GM18499 (cell line): ENCODE data around the gene NIPA2.

ENCODE experiments used
- ATAC-seq: cut with Tn5 transposase; IDR thresholded peaks from one replicate; pipeline ENCODE4 v1.9.1; 2021; ENCODE audit warnings: moderate number of reproducible peaks; ENCODE audit not compliant: insufficient read depth, unreplicated experiment

The NIPA2 gene

DNA sequence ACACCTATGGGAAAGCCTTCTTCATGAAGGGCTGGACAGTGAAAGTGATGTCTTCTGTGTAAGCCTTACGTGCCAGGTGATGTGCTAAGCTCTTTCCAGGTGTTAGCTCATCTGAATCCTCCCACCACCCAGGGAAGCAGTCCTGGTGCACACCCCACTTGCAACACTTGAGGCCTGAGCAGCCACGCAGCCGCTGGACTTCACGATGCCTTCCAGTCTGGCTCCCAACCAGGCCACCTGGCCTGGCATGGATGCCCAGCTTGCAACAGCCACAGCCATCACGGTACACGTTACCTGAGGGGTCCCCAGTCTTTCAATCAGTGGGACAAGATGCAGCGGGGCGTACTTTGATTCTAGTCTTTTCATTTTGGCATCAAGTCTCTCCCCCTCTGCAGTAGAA lies 35.8 kb downstream of the NIPA2 start:
- no peak for ATAC-seq

DNA sequence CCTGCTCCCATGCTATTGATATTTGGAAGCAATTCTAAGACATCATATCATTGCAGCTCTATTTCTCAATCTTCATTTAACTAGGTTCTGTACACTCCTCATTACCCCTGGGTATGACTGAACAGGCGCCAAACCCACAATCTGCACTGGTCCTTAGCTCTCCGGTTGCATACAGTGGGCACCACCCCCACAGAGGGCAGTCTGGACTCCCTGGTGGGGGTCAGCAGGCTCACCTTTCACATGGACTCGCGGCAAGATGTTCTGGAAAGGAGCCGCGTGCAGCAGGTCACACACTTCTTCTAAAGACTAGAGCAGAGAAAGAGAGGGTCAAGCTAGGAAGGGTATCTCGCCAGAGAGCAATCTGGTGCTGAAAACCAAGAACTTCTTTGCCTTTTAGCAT lies 36.5 kb downstream of the NIPA2 start:
- no peak for ATAC-seq

DNA sequence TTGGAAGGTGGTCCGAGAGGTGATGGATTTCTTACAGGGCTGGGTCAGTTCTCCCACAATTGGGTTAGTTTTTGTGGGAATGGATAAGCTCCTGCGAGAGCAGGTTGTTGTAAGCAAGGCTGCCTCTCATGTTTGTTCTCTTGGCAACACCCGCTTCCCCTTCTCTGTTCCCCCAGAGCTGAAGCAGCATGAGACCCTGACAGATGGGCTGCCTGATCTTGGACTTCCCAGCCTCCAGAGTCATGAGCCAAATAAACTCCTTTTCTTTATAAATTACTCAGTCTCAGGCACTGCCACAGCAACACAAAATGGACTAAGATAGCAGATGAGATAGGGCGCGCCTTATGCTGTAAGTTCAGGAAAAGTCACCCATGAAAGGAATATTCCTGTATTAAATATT lies 38.7 kb downstream of the NIPA2 start:
- no peak for ATAC-seq

DNA sequence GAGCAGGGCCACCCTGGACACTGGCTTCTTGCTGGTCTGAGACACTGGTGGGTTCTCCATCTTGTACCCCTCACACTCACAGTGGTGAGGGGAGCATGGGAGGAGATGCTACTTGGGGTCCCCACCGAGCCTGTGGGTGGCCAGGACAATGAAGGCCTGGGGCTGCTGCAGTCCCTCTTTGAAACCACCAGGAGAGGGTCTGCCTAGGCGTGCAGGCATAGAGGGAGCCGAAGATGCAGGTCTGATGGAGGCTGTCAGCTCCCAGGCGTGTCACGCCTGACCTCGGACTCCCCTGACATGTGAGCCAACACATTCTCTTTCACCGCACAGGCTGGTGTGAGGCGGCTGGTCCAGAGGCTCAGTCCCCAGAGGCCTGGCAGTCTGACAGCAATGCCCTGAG lies 39.1 kb downstream of the NIPA2 start:
- no peak for ATAC-seq

DNA sequence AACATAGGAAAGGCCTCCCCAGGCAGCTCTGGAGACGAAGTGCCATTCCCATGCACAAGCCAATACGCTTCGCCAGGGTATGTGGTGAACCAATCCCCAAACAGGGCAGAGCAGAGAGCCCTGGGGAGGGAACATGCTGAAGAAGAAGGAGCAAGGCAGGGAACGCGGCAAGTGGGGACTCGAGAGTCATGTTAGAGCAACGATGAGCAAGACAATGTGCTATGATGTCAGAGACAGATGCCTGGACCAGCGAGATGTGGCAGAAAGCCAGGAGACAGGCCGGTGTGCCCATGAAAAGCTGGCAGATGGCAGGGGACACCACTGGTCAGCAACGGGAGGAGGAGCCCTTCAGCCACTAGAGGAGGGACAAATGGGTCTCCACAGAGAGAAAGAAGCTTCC lies 39.6 kb downstream of the NIPA2 start:
- no peak for ATAC-seq

DNA sequence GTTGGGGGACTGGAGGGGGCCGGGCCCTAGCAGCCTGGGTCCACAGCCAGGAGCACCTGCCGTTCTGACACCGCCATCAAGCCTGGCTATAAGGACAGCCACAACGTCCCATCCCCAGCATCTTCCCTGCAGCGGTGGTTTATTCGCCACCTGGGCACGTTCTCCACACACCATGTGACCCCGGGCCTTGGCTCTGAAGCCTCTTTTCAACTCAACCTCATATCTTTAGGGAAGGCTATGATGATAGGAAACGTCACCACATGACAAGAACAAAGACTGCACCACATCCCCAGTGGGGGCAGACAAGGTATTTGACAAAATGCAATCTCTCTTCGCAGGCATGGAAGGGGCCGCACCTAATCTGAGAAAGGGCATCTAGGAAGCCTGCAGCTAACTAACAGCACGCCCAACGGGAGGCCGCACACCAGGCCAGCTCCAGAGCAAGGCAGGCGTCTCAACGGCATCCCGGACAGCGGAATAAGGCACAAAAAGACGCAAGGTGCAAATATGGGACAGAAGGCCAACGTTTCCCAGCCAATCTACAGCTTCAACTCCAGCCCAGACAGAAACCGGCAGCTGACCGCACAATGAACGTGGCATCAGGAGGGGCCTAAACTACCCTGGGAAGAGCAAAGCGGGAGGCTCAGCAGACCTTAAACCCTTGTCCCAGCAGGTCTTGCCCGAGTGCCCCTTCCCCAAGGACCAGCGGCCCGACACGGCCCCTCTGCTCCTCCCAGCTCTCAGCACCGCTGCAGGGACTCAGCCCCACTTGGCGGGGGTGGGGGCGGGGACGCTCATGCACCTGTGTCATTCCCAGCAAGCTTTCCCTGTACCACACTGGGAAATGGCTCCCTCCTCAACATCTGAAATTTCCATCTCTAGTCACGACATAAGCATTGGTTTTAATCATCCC lies 41.9 kb downstream of the NIPA2 start:
- ATAC-seq = no peak

DNA sequence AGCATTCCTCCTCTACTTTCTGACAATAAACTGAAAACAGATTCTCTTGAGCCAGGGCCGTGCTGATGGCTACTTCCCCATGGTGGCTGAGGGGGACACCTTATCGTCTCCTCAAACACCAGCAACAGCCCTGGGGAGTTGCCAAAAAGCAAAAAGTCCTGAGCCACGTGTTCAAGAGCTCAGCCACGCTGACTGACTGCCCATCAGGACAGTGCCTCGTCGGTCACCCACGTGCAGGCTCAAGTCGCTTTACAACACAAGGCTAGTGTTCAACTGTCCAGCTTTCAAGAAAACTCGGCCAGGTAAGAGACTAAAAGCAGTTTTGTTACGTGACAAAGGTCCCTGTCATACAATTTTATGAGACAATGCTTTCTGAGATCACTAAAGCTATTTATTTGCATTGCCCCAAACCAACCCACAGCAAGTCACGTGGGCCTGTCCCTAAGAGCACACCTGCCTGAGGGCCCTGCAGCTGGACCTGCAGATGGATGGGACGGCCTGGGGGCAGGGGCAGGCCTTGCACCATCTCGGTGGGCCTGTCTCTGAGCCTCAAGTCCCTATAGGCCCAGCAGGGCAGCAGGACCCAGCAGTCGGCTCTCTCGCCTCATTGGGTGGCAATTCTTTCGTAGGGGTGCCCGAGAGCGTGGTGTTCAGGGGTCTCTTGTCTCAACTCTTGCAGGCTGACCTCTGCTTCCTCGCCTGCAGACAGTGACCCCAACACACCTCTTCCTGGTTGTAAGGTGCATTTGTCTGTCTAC lies 42.7 kb downstream of the NIPA2 start:
- ATAC-seq = no peak

DNA sequence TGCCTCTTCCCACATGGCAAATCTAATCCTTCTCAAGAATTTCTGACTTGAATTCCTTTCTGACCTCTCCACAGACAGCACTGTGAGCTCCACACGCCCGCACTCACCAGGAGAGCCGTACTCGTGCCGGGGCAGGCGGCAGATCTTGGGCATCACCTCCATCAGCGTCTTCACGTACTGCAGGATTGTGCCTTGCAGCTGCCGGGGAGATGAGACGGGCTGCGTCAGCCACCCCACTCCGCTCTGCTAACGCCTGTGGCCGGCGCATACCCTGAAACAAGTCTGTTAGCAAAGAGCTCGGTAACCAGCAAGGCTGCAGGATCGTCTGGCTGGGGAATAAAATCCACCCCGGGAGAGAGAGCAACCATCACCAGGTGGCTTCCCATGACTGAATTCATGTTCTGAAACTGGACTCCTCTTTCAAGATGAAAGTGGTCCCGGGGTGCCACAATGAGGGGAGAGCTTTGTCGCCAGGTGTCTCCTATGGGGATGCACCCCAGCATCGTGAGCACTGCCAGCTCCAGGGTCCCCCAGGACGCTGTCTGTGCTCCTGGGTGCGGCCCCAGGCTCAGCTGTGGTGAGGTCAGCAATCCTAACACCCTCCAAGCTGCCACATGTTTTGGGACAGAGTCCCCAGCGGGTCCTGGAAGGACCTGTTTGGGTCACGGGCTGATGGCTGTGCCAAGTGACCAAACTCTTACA lies 43.4 kb downstream of the NIPA2 start:
- no peak for ATAC-seq

DNA sequence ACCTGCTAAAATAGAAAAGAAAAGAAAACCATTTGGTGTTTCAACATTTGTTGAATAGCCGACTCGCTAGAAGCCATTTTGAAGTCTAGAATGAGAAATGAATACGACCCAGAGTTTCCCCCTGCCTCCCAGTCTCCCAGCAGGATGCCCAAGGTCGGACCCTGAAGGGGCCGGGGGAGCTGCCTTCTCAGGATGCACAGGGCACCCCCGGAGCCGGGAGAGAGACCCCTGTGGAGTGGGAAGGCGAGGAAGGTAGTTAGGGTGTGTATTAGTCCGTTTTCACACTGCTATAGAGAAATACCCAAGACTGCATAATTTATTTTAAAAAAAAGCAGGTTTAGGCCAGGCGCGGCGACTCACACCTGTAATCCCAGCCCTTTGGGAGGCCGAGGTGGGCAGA lies 44.7 kb downstream of the NIPA2 start:
- no peak for ATAC-seq

DNA sequence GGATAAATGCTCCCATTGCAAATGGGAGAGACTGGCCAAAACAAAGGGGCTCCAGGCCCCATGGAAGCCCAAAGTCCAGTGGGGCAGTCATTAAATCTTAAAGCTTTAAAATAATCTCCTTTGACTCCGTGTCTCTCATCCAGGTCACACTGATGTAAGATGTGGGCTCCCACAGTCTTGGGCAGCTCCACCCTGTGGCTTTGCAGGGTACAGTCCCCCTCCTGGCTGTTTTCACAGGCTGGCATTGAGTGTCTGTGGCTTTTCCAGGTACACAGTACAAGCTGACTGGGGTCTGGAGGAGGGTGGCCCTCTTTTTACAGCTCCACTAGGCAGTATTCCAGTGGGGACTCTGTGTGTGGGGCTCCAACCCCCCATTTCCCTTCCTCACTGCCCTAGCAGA lies 45.9 kb downstream of the NIPA2 start:
- no peak for ATAC-seq

DNA sequence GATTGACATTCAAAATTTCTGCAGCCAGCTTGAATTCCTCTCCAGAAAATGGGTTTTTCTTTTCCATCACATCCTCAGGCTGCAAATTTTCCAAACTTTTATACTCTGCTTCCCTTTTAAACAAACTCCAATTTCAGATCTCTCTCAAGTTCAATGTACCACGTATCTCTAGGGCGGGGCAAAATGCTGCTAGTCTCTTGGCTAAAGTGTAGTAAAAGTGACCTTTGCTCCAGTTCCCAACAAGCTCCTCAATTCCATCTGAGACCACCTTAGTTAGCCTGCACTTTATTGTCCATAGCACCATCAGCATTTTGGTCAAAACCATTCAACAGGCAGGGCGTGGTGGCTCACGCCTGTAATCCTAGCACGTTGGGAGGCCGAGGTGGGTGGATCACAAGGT lies 46.7 kb downstream of the NIPA2 start:
- ATAC-seq = no peak

DNA sequence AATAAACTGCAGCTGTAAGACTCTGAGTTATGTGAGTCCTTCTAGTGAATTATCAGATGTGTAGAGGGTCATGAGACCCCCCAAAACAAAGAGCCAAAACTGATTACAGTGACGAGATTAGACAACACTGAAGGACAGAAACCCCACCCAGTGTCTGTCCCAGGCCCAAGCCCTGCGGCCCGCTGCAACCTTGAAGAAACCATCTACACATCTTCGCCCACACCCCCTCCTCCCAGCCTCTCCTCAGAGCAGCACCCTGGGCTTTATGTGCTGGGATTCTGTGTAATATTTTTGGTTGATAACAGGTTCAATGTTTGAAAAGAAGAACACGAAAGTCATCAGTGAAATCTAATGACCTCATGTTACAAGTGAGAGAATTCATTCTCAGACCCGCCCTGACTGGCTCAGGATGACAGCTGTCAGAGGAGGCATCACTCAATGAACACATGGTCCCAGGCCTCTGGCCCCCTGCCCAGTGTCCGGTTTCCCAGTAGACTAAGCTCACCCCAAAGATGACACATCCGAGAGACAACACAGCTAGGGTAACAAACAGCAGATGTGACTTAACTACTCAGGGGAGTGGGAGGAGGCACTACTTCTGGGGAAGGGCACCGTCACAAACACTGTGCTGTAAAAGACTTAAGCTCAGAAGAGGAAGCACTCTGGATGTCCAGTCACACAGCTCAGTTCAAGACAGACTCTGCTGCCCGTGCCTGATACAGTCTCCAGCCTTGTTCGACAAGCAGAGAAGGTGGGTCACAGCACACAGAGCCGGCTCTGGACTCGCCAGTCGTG lies 48.9 kb downstream of the NIPA2 start:
- no peak for ATAC-seq

DNA sequence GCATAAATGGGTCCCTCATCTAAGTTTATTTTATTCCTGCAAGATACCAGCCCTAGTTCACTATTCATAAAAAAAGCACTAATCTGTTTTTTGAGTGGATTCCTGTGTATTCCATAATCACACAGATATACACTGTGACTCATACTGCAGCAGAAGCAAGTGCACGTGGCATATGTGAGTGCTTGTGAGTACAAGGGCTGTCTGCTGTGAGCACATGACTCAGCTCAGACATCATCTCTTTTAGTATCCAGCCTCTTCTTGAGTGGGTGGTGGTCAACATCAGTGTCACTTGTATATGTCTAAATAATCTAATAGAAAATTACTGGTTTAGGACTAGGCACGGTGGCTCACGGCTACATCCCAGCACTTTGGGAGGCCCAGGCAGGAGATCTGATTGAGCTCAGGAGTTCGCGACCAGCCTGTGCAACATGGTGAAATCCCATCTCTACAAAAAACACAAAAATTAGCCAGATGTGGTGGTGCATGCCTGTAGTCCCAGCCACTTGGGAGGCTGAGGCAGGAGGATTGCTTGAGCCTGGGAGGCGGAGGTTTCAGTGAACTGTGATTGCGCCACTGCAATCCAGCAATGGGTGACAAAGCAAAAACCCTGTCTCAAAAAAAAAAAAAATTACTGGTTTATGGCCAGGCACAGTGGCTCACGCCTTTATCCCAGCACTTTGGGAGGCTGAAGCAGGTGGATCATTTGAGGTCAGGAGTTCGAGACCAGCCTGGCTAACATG lies 49.8 kb downstream of the NIPA2 start:
- ATAC-seq = no peak

DNA sequence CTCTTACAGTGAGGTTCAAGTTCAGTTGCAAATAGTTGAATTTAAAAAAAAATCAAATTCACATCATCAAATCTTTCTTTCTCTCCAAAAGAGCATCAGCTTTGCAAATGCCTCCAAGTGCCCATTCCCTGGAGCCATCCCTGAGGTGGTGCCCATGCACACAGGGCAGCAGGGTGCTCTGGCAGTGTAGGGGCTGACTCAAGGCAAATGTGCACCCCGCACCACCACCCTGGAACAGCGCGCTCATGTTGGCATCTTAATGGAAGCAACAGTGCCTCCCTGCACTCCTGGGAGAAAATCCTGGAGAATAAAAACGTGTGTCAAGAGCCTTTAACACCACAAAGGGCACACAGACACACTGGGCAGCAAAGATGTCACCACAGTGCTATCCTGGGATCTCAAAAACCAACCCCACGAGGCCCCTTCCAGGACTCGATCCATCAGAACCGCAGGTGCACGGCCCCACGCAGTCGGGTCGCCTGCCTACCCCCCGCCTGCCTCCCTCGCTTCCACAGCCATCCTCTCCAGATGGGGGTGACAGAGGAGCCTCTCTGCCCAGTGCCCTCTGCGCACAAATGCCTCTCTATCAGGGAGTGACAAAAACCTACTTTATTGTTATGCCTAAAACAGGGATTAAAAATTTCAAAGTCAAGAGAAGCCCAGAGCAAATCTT lies 50.8 kb downstream of the NIPA2 start:
- ATAC-seq = no peak

DNA sequence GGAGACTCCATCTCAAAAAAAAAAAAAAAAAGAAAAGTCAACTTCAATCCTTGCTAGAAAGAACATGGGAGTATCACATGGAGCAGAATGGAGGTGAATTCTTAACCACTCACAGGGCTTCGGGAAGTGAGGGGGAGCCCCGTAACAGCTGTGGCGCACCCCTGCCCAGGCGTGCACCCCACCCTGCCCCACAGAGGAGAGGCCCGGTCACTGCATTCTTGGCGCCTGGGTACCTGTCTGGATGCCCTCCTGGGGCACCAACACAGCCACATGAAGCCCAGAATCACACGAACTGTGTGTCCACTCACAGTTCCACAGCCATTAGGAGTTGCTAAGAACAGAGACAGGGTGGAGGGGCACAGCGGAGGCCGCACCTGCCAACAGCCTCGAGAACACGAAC lies 51.8 kb downstream of the NIPA2 start:
- ATAC-seq = no peak

DNA sequence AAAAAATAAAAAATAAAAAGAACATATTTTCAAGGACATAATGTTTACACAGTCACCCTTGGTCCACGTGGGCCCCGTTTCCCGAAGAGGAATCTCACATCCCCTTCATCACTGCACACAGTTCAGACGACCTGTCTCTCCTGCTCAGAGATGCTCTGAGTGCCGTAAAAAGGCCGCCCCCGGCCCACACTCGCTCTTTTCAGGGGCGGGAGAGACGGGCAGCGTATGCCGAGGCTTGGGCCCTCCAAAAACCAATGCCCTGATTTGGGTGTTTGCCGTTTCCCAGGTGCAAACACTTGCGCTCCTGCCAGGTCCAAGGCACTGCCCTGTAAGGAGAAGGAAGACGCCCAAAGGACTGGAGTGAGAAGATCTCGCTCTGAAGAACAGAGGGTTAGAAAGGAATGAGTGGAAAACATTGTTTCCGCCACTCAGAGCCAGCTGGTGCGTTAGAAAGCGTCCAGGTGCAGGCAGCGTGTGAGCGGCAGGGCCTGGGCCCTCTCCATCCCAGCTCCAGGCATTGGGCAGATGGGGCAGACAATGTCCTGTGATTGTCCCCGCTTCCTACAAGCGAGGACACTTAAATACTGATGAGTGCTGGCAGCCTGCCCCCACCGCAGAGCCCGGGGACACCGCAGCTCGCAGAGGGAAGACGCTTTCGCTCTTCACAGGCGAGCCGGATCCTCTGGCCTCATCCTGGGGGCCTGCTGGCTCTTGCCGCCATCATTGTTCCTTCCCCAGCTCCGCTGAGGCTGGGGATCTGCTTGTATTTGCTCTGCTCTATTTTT lies 53.2 kb downstream of the NIPA2 start:
- no peak for ATAC-seq

DNA sequence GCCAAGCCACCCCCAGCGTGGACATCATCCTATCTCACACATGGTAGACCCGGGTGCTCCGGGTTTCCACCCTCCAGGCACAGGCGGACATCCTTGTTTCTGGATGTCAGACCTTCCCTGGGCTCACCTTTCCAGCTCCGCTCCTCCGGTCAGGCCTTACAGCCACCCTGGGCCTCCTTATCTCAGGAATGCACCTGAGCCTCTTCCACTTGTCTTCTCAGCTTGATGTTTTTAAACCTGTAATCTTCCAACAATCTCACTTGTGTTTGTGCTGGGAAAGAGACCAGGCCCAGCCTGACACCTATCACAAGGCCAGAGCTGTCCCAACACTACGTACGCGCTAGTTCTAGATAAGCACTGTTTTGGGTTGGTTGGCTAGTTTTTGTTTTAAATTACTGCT lies 53.9 kb downstream of the NIPA2 start:
- ATAC-seq = no peak

DNA sequence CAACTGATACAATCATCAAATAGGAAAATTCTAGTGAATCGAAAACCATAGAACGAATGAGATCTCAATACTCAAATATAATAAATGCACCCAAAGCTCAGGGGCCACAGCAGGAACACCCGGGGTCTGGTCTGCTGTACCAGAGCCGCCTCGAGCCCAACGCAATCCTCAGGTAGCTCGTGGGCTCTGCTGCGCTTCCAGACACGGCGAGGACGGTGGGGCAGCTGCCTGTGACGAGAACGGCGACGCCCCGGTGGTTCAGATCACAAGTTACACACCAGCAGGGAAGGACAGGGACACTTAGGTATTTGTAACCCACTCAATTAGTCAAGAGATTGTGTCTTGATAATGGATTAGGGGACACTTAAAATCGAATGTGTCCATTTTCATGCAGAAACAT lies 54.6 kb downstream of the NIPA2 start:
- no peak for ATAC-seq
